HCT116 (cell line): ENCODE data around the gene TEDC2. TPM values are rescaled to one million over a fixed set of nuclear protein-coding genes. Genes with fewer than 3 reads are reported as not detected.

Source experiments
- ATAC-seq: fragments of 200-7000 bp; cut with Tn5 transposase; 2 replicates; pipeline ENCODE4 v1.9.1; 2020; ENCODE audit warnings: mild to moderate bottlenecking, moderate library complexity
- BruUV-seq: library from RNA; stranded (reverse); fragments of 400-500 nt; replicated peaks from 2 replicates; lab custom pipeline; 2021; lab: Mats Ljungman, UMichigan
- CTCF ChIA-PET: fragments of 300-600 bp; sonication (Branson Sonifier 250); formaldehyde crosslinking; loops from one replicate; lab custom pipeline; 2021; ENCODE audit warnings: antibody characterized with exemption; lab: Charles Lee
- POLR2A ChIA-PET: fragments of 300-600, 350-600 bp; sonication (Branson Sonifier 250); formaldehyde crosslinking; loops from one replicate; lab custom pipeline; 2021; ENCODE audit warnings: antibody characterized with exemption; lab: Charles Lee
- RAD21 ChIA-PET, 2 experiments: fragments of 300-600 bp; sonication (Branson Sonifier 250); formaldehyde crosslinking; loops; one replicate each; lab custom pipeline; 2023; ENCODE audit warnings: low total read pairs in 2 of 2; ENCODE audit not compliant: uncharacterized antibody in 2 of 2, unreplicated experiment in 2 of 2, low non-redundant PET in 1 of 2; lab: Charles Lee
- DNase-seq: peaks from one replicate; pipeline ENCODE4 v3.0.0-alpha.2; 2010; ENCODE audit warnings: low read depth, low spot score
- H2AFZ ChIP-seq: fragments of 200-600 bp; shearing (Covaris generic), sonication (generic); 2 replicates; pipeline ENCODE4 v1.6.1; 2017; ENCODE audit warnings: low read depth, mixed run types, mixed read lengths, antibody characterized with exemption, low read length; ENCODE audit not compliant: poor library complexity, severe bottlenecking
- H3K27ac ChIP-seq: 2 replicates; pipeline ENCODE4 v1.5.1; 2012; ENCODE audit warnings: low read depth, low read length
- H3K27me3 ChIP-seq: fragments of 200-600 bp; sonication (generic); 2 replicates; pipeline ENCODE4 v1.6.1; 2016; ENCODE audit warnings: mixed run types, low read length, mixed read lengths; ENCODE audit not compliant: insufficient read depth
- H3K36me3 ChIP-seq, 2 experiments: fragments of 200-500 bp in 1 of 2; fragments of 200-600 bp in 1 of 2; sonication (Bioruptor generic) in 1 of 2; sonication (generic) in 1 of 2; 2 replicates each; pipeline versions ENCODE4 v1.5.1 to v1.6.1; 2014 to 2016; ENCODE audit warnings: low read length in 2 of 2, inconsistent platforms in 1 of 2, mixed read lengths in 1 of 2, mixed run types in 1 of 2; ENCODE audit not compliant: insufficient read depth in 2 of 2, control insufficient read depth in 1 of 2
- H3K4me1 ChIP-seq, 2 experiments: fragments of 200-600 bp in 1 of 2; sonication (generic) in 1 of 2; 2 replicates each; pipeline versions ENCODE4 v1.5.1 to v1.6.1; 2012 to 2017; ENCODE audit warnings: low read length in 2 of 2, inconsistent platforms in 1 of 2, mild to moderate bottlenecking in 1 of 2, mixed read lengths in 1 of 2, mixed run types in 1 of 2, moderate library complexity in 1 of 2; ENCODE audit not compliant: insufficient read depth in 2 of 2, control insufficient read depth in 1 of 2
- H3K4me2 ChIP-seq: fragments of 200-600 bp; sonication (generic); 2 replicates; pipeline ENCODE4 v1.6.1; 2017; ENCODE audit warnings: mixed run types, low read length, mixed read lengths
- H3K4me3 ChIP-seq, 2 experiments: fragments of 200-600 bp in 1 of 2; sonication (generic) in 1 of 2; replicated peaks in 1 of 2; 2 replicates each; pipeline ENCODE4 v1.5.1; 2011 to 2016; ENCODE audit warnings: low read length in 2 of 2, control low read depth in 1 of 2, low read depth in 1 of 2, mild to moderate bottlenecking in 1 of 2, mixed read lengths in 1 of 2, mixed run types in 1 of 2
- H3K79me2 ChIP-seq: fragments of 200-600 bp; sonication (generic); 2 replicates; pipeline ENCODE4 v1.6.1; 2017; ENCODE audit warnings: mild to moderate bottlenecking, mixed run types, low read length, moderate library complexity, mixed read lengths; ENCODE audit not compliant: insufficient read depth
- H3K9ac ChIP-seq: fragments of 200-600 bp; sonication (generic); 2 replicates; pipeline ENCODE4 v1.6.1; 2016; ENCODE audit warnings: low read length, mixed read lengths
- H3K9me2 ChIP-seq: fragments of 200-600 bp; sonication (generic), shearing (Covaris generic); 2 replicates; pipeline ENCODE4 v1.6.1; 2017; ENCODE audit warnings: mixed run types, mild to moderate bottlenecking, moderate library complexity; ENCODE audit not compliant: insufficient read depth
- H3K9me3 ChIP-seq, 2 experiments: fragments of 200-500 bp in 1 of 2; fragments of 200-600 bp in 1 of 2; sonication (Bioruptor generic) in 1 of 2; sonication (generic) in 1 of 2; 2 replicates each; pipeline ENCODE4 v1.6.1; 2014 to 2017; ENCODE audit warnings: low read length in 2 of 2, mixed read lengths in 2 of 2, inconsistent platforms in 1 of 2, low read depth in 1 of 2, mild to moderate bottlenecking in 1 of 2, mixed run types in 1 of 2, moderate library complexity in 1 of 2; ENCODE audit not compliant: control insufficient read depth in 1 of 2, insufficient read depth in 1 of 2
- H4K20me1 ChIP-seq: fragments of 200-600 bp; sonication (generic), shearing (Covaris generic); 2 replicates; pipeline ENCODE4 v1.6.1; 2017; ENCODE audit warnings: mixed run types, mild to moderate bottlenecking, moderate library complexity; ENCODE audit not compliant: insufficient read depth
- CTCF ChIP-seq, 3 experiments: fragments of 200-600 bp in 1 of 3; sonication (generic) in 1 of 3; IDR thresholded peaks in 2 of 3; conservative IDR thresholded peaks in 1 of 3; 2 replicates each; pipeline ENCODE4 v1.5.1; 2012 to 2017; ENCODE audit warnings: low read depth in 2 of 3, low read length in 2 of 3, antibody characterized with exemption in 1 of 3, borderline replicate concordance in 1 of 3, control low read depth in 1 of 3, mild to moderate bottlenecking in 1 of 3, mixed read lengths in 1 of 3, mixed run types in 1 of 3, moderate library complexity in 1 of 3; ENCODE audit not compliant: insufficient read depth in 1 of 3
- EGR1 ChIP-seq: IDR thresholded peaks from 2 replicates; pipeline ENCODE4 v1.6.1; 2012; ENCODE audit warnings: low read depth
- EZH2 ChIP-seq: fragments of 200-600 bp; sonication (generic); IDR thresholded peaks from 2 replicates; pipeline ENCODE4 v1.6.1; 2017; ENCODE audit warnings: antibody characterized with exemption, mixed run types
- JUND ChIP-seq: IDR thresholded peaks from 2 replicates; pipeline ENCODE4 v1.6.1; 2012
- POLR2AphosphoS5 ChIP-seq: IDR thresholded peaks from 2 replicates; pipeline ENCODE4 v1.6.1; 2011; ENCODE audit warnings: mild to moderate bottlenecking, low read depth, low read length, moderate library complexity
- RAD21 ChIP-seq: IDR thresholded peaks from 2 replicates; pipeline ENCODE4 v1.6.1; 2012; ENCODE audit warnings: low read depth, mild to moderate bottlenecking
- SP1 ChIP-seq: IDR thresholded peaks from 2 replicates; pipeline ENCODE4 v1.6.1; 2012; ENCODE audit warnings: low read depth
- SRF ChIP-seq: IDR thresholded peaks from 2 replicates; pipeline ENCODE4 v1.6.1; 2012; ENCODE audit warnings: low read depth
- ZFX ChIP-seq: fragments of 450-650 bp; IDR thresholded peaks from 2 replicates; pipeline ENCODE4 v1.6.1; 2017
- intact Hi-C: fragments of 100-400 bp; cut with micrococcal nuclease; formaldehyde crosslinking; loops from 2 replicates; pipeline ENCODE4 v1.10.0; 2022
- total RNA-seq: library from RNA; stranded (reverse); gene quantifications from one replicate; pipeline ENCODE4 v1.2.1, GENCODE V29; 2021; ENCODE audit not compliant: unreplicated experiment

The TEDC2 gene
- total RNA-seq, 1 experiment from 2014 or later, result 26.5 TPM

GRCh38 chr16:2457946-2458345 lies 2.0 kb upstream of the TEDC2 start:
- peak overlapping the region; percentile 41; the same call in 1 of the 2 replicates for H3K27ac ChIP-seq
- no peak overlapping the region for H3K4me3 ChIP-seq
- peaks cover 23 to 35% of the 10 kb centered on the region in 2 experiments; a peak in 3 of 4 replicates for H3K36me3 ChIP-seq
- intact Hi-C loops, result no loop called here
- POLR2A ChIA-PET, result interaction anchor here (0.6 kb wide), 1 partner anchor 17 kb away, joined by 3 read pairs; no protein-coding TSS in a partner anchor
- H2AFZ ChIP-seq, result no peak overlapping the region
- 0 out of 2 replicates have a peak overlapping the region, but pooled peaks have one; percentile 95 for H3K4me2 ChIP-seq
- H3K9ac ChIP-seq, result no peak overlapping the region
- RAD21 ChIA-PET, result no interaction called here
- no peak for ATAC-seq
- CTCF ChIA-PET, result no interaction called here
- H3K9me2 ChIP-seq, result no peaks in the 10 kb centered on the region
- TF ChIP-seq SP1, result no peak
- no peak for TF ChIP-seq RAD21
- TF ChIP-seq SRF, result no peak
- no peak for TF ChIP-seq CTCF (IDR thresholded peaks at IDR 0.05 in 2 of 3, conservative IDR thresholded peaks at IDR 0.05 in 1 of 3; ENCODE audit: borderline replicate concordance in 1 of 3, insufficient read depth in 1 of 3, low read depth in 2 of 3, low read length in 2 of 3)
- TF ChIP-seq POLR2AphosphoS5, result no peak; the same call in 1 of the 2 replicates
- TF ChIP-seq EZH2, result no peak
- no peak for TF ChIP-seq ZFX
- TF ChIP-seq EGR1, result no peak
- no peak for TF ChIP-seq JUND
- H3K4me1 ChIP-seq, result peaks cover 6 to 34% of the 10 kb centered on the region in 2 experiments; a peak in 3 of 4 replicates
- no peaks in the 10 kb centered on the region for H3K9me3 ChIP-seq
- H3K27me3 ChIP-seq, result no peaks in the 10 kb centered on the region
- no peak for DNase-seq
- H4K20me1 ChIP-seq, result no peaks in the 10 kb centered on the region
- no TSS peak for BruUV-seq
- H3K79me2 ChIP-seq, result peaks cover 7% of the 10 kb centered on the region; the same call in 1 of the 2 replicates
